Transverse colon (tissue), 4 donors: ENCODE results near the gene STAC2. TPM values are rescaled to one million over a fixed set of nuclear protein-coding genes. Genes with fewer than 3 reads are reported as not detected.

Source experiments
- DNase-seq: peaks from one replicate; pipeline ENCODE4 v3.0.0-alpha.2; 2019
- H3K27ac ChIP-seq, 4 donors: fragments of 200-600 bp; sonication (generic); 2 replicates each; pipeline ENCODE4 v1.5.1; 2016 to 2018; ENCODE audit warnings: inconsistent platforms in 4 of 4
- H3K27me3 ChIP-seq: fragments of 200-600 bp; sonication (generic); 2 replicates; pipeline ENCODE4 v1.5.1; 2017; ENCODE audit warnings: inconsistent platforms
- H3K36me3 ChIP-seq, 4 donors: fragments of 200-600 bp; sonication (generic); 2 replicates each; pipeline ENCODE4 v1.5.1; 2017 to 2019; ENCODE audit warnings: inconsistent platforms in 4 of 4
- H3K4me1 ChIP-seq, 4 donors: fragments of 200-600 bp; sonication (generic); 2 replicates each; pipeline ENCODE4 v1.5.1; 2017 to 2020; ENCODE audit warnings: inconsistent platforms in 4 of 4
- H3K4me3 ChIP-seq, 4 donors: fragments of 200-600 bp; sonication (generic); 1 replicate in 1 of 4; 2 replicates in 3 of 4; pipeline versions ENCODE4 v1.5.1 to v1.6.1; 2017 to 2019; ENCODE audit warnings: inconsistent platforms in 4 of 4
- H3K9me3 ChIP-seq, 2 donors: fragments of 200-600 bp; sonication (generic); 2 replicates each; pipeline ENCODE4 v1.5.1; 2017 to 2019; ENCODE audit warnings: inconsistent platforms in 2 of 2
- CTCF ChIP-seq, 5 experiments: fragments of 200-600 bp in 3 of 5; fragments of 450-650 bp in 2 of 5; sonication (generic) in 3 of 5; IDR thresholded peaks; 1 replicate in 2 of 5; 2 replicates in 3 of 5; pipeline ENCODE4 v1.5.1; 2016 to 2017; ENCODE audit warnings: antibody characterized with exemption in 5 of 5, inconsistent platforms in 3 of 5, mild to moderate bottlenecking in 2 of 5, moderate library complexity in 1 of 5
- EP300 ChIP-seq: sonication (generic); formaldehyde crosslinking; IDR thresholded peaks from one replicate; pipeline ENCODE4 v1.6.1; 2017; ENCODE audit warnings: antibody characterized with exemption, low read depth
- POLR2A ChIP-seq: fragments of 450-650 bp; IDR thresholded peaks from one replicate; pipeline ENCODE4 v1.6.1; 2016; ENCODE audit warnings: antibody characterized with exemption, mild to moderate bottlenecking, moderate library complexity
- POLR2AphosphoS5 ChIP-seq, 3 donors: sonication (generic); formaldehyde crosslinking; IDR thresholded peaks; one replicate each; pipeline ENCODE4 v1.6.1; 2016; ENCODE audit warnings: antibody characterized with exemption in 3 of 3
- WGBS, 2 donors: methylation state at CpG; one replicate each; pipeline ENCODE4 v1.1.5; 2018; ENCODE audit warnings: low coverage in 1 of 2; 5-methylcytosine and 5-hydroxymethylcytosine counted together
- in situ Hi-C, 4 donors: fragments of 200-750 bp; cut with MboI; loops; one replicate each; pipeline versions ENCODE4 v1.15.0 to v1.15.1; 2017; ENCODE audit warnings: low sequenced_read_pairs in 3 of 4, low pct_ligation_motif_present in 1 of 4, low pct_unique_long_range_greater_than_20kb in 1 of 4
- intact Hi-C: fragments of 100-400 bp; cut with DNase I; formaldehyde crosslinking; loops from one replicate; pipeline ENCODE4 v1.15.1; 2023; ENCODE audit warnings: low total_unique reads
- total RNA-seq, 4 donors: library from RNA; depleted of rRNA; stranded (reverse); fragments of >200 nt; gene quantifications; one replicate each; pipeline ENCODE4 v1.1.0, GENCODE V29; 2016

STAC2 gene
- total RNA-seq, 4 donors from 2014 or later: not detected

DNA sequence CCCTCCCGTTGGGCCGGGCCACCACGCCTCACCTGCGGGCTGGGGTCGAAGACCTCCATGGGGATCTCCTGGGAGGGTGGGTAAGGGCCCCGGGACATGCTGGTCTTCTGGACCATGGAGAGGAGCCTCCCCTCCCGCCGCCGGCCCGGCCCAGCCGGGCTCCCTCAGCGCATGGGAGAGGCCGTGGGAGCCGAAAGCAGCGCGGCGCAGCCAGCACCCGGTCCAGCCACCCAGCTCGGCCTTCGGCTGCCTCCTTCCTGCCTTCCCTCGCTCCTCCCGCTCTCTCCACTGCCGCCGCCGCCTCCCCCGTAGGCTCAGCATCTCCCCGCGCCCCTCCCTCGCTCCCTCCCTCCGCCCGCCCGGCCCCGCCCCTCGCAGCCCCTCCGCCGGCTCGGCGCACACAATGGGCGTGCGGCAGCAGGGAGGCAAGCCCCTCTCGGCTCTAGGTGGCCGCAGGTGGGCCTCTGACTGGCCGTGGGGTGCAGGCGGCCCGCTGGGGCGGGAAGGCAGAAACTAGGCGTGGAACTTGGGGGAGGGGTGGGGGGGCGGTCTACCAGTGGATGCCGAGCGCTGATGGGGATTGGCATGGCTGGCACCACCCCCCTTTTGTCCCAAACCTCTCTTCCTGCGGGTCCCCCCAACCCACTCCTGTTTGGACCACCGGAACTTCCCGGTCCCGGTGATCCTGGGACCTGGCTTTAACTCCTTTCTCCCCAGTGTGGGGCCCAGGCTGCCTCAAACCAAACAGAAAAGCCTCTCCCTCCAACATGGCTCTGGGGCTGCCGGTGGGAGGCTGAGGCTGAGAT is 28.2 kb downstream of the STAC2 start, which contains the start of gene CACNB1:
TSS of gene CACNB1 (minus strand) at position 290 of the 806 bp plus-strand sequence. CDS start at position 116, 174 bp downstream.
- intact Hi-C loops (no loop called here), in situ Hi-C loops (no loop called here)
- no peaks in the 10 kb centered on the region for H3K9me3 ChIP-seq
- peak within 1 kb of the TSS; percentile 77 to 98 (median 96) for H3K27ac ChIP-seq
- no peaks in the 10 kb centered on the region for H3K27me3 ChIP-seq
- whole genome bisulfite sequencing, 2 donors: 1% methylated on average over 30 of the region's 55 CpGs; no CpG with 5 or more reads in 1 of the 2 donors
- H3K4me1 ChIP-seq: peaks cover 23 to 59% (median 40%) of the 10 kb centered on the region in 4 donors
- peaks cover 0 to 14% (median 6%) of the 10 kb centered on the region in 4 donors for H3K36me3 ChIP-seq
- TF ChIP-seq POLR2AphosphoS5 (IDR thresholded peaks at IDR 0.05) (peak; percentile 37 to 67 (median 51)), CTCF (IDR thresholded peaks at IDR 0.05) (no peak)
- peak; percentile 82 for DNase-seq
- peak within 1 kb of the TSS; percentile 51 to 78 (median 66) for H3K4me3 ChIP-seq

DNA sequence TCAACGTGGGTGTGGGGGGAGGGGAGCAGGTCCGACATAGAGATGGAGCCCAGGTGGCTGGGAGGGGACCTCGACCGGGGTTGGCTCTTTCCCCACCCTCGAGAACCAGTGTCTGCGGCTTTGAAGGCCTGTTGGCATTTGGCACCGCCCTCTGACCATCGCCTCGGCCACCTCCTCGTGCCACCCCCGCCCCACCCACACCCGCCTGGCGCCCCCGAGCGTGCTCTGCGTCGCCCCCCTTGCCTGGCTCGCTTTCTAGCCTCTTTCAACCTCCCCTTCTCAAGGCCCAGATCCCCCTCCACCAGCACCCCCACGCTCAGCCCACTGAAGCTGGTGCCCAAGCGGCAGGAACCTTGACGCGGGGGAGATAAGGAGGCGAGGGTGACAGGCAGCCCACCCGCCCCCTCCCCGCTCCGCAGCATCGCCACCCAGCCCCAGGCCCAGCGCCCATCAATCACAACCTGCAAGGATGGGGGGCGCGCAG is 28.9 kb downstream of the STAC2 start:
- H3K27me3 ChIP-seq: no peaks in the 10 kb centered on the region
- H3K27ac ChIP-seq: peak overlapping the region; percentile 77 to 98 (median 96)
- H3K36me3 ChIP-seq: peaks cover 0 to 7% (median 2%) of the 10 kb centered on the region in 4 donors
- H3K4me1 ChIP-seq: peaks cover 22 to 53% (median 36%) of the 10 kb centered on the region in 4 donors
- H3K9me3 ChIP-seq: no peaks in the 10 kb centered on the region
- whole genome bisulfite sequencing, 2 donors: 3% methylated on average over 29 of the region's 30 CpGs; no CpG with 5 or more reads in 1 of the 2 donors
- TF ChIP-seq CTCF (IDR thresholded peaks at IDR 0.05): no peak
- TF ChIP-seq EP300: no peak
- no peak for TF ChIP-seq POLR2A
- no peak for TF ChIP-seq POLR2AphosphoS5 (IDR thresholded peaks at IDR 0.05)
- H3K4me3 ChIP-seq: peak overlapping the region; percentile 51 to 78 (median 66)
- in situ Hi-C loops: no loop called here
- intact Hi-C loops: no loop called here
- DNase-seq: peak; percentile 53

DNA sequence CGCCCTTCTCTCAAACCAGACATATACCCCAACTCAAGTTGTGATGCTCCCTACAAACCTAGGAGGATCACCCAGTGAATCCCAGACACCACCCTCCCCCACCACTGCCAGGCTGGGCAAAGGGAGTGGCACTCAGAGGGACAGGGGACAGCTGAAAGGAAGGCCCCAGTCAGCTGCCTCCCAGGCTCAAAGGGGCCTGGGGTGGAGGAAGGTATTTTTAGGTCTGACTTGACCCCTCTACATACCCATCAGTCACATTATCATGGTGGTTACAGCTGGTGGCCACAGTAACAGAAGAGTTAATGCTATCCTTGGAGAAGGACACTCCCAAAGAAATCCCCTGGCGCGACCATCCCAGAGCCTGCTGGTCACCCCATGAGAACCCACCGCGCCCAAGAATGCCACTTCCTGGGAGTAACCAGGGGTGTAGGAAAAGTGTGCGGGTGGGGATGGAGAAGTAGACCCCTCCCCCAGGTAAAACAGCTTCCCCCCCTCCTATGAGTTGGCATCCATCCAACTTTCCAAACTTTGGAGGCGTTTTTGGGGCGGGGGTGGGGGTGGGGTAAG is 29.4 kb downstream of the STAC2 start:
- Histone ChIP-seq H3K9me3 (no peaks in the 10 kb centered on the region), H3K36me3 (peaks cover 0 to 1% (median 0%) of the 10 kb centered on the region in 4 donors), H3K27ac (peak overlapping the region; percentile 14 to 98 (median 96)), H3K27me3 (no peaks in the 10 kb centered on the region), H3K4me3 (peak overlapping the region; percentile 51 to 78 (median 66)), H3K4me1 (peaks cover 17 to 48% (median 32%) of the 10 kb centered on the region in 4 donors)
- WGBS, 2 donors: 45% methylated on average over 8 of the region's 8 CpGs; no CpG with 5 or more reads in 1 of the 2 donors
- in situ Hi-C loops: no loop called here
- DNase-seq: peak; percentile 24
- intact Hi-C loops: no loop called here
- TF ChIP-seq POLR2A (no peak), CTCF (IDR thresholded peaks at IDR 0.05) (no peak), POLR2AphosphoS5 (IDR thresholded peaks at IDR 0.05) (no peak), EP300 (no peak)

- peak; percentile 29 for DNase-seq
- Histone ChIP-seq H3K9me3 (no peaks in the 10 kb centered on the region), H3K4me3 (no peak overlapping the region), H3K27me3 (no peaks in the 10 kb centered on the region), H3K4me1 (peaks cover 11 to 41% (median 26%) of the 10 kb centered on the region in 4 donors), H3K27ac (peak overlapping the region in 3 of 4 donors; percentile 14 to 98 (median 96)), H3K36me3 (no peaks in the 10 kb centered on the region)
- in situ Hi-C loops: no loop called here
- TF ChIP-seq POLR2AphosphoS5 (IDR thresholded peaks at IDR 0.05) (no peak), POLR2A (no peak), CTCF (IDR thresholded peaks at IDR 0.05) (no peak), EP300 (no peak)
- 47% methylated on average over 8 of the region's 8 CpGs; no CpG with 5 or more reads in 1 of the 2 donors for WGBS, 2 donors
- intact Hi-C loops: no loop called here
These were observed 30.1 kb downstream of the STAC2 start for GRCh38 chr17:39195568-39196160.
